Omental fat pad (tissue), 4 donors: Measurements from ENCODE around the gene DLGAP4. TPM values are rescaled to one million over a fixed set of nuclear protein-coding genes. Genes with fewer than 3 reads are reported as not detected.
"Not testable (repeated sequence)": the region's sequence is repeated elsewhere in the genome, so short reads cannot be mapped to it uniquely, and the experiment has no call there.

ENCODE experiments used
- ATAC-seq: fragments of 150-250 bp; one replicate; pipeline ENCODE4 v1.9.1; 2016; ENCODE audit warnings: mild to moderate bottlenecking, moderate library complexity; ENCODE audit not compliant: low FRiP score
- DNase-seq: peaks from one replicate; pipeline ENCODE4 v3.0.0-alpha.2; 2019; ENCODE audit warnings: low spot score
- total RNA-seq, 4 donors: library from RNA; depleted of rRNA; stranded (reverse); fragments of >200 nt; gene quantifications; one replicate each; pipeline ENCODE4 v1.1.0, GENCODE V29; 2016
- TF ChIP-seq, protein P1 (sequence below), 3 donors: fragments of 450-650 bp; IDR thresholded peaks; one replicate each; pipeline ENCODE4 v1.5.1; 2016 to 2017; ENCODE audit warnings: antibody characterized with exemption in 3 of 3, mild to moderate bottlenecking in 3 of 3, moderate library complexity in 2 of 3

Gene DLGAP4
- total RNA-seq, 4 donors from 2014 or later: 26.0 to 42.6 (median 30.7) TPM

DNA sequence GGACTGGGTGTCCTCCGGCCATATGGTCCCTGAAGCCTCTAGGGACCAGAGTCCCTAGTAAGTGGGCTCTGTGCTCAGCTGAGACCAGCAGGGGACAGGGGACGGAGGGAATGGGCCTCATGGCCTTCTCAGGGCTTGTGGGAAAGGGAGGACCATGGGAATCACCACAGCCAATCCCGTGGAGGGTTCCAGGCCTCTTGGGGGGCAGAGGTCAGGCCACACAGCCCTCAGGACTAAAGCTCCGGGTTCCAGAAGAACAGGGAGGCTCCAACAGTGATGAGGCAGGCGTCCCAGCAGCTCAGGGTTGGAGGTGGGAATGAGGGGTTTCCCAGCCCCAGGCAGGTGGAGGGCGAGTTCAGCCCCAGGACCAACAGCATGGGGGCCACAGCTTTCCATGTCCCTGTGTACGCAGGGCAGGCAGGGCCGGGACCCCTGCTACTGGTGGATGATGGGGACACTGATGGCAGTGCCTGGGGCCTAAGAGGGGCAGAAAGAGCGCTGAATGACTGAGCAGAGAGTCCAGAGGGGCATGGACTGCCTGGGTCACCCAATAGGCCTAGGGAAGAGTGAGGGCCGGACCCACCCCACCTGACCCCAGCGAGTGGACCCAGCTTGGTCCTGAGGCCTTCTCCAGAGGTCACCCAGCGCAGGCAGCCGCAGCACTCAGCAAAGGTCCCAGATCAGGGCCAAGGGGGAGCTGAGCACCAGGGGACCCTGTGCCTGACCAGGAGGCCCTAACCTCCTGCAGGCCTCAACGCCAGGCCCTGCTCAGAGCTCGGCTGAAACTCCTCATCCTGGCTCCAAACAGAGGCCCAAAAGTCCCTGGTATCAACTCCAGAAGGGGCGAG, 244.0 kb downstream of the DLGAP4 start:
- ATAC-seq: no peak
- DNase-seq: no peak
- TF ChIP-seq, protein P1, sequence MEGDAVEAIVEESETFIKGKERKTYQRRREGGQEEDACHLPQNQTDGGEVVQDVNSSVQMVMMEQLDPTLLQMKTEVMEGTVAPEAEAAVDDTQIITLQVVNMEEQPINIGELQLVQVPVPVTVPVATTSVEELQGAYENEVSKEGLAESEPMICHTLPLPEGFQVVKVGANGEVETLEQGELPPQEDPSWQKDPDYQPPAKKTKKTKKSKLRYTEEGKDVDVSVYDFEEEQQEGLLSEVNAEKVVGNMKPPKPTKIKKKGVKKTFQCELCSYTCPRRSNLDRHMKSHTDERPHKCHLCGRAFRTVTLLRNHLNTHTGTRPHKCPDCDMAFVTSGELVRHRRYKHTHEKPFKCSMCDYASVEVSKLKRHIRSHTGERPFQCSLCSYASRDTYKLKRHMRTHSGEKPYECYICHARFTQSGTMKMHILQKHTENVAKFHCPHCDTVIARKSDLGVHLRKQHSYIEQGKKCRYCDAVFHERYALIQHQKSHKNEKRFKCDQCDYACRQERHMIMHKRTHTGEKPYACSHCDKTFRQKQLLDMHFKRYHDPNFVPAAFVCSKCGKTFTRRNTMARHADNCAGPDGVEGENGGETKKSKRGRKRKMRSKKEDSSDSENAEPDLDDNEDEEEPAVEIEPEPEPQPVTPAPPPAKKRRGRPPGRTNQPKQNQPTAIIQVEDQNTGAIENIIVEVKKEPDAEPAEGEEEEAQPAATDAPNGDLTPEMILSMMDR (IDR thresholded peaks at IDR 0.05): no peak

DNA sequence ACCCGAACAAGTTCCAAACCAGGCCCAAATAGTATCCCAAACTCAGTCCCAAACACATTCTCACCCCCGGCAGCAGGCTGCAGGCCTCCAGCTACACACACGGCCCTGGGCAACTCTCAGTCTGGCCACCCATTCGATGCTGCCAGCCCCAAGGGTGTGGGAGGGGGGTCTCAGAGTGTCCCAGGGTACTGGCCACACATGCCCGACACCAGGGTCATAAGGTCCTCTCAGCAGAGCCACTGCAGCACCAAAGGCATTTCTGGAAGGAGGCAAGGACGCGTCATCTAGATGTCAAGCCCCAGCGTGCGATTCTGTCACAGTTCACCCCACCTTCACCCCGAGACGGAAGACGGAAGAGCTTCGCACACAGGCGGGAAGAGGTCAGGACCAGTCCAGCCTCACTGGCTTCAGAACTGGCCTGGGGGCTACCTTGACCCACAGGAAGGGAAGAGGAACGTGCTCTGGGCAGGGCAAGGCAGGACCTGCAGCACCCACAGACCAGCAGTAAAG, 244.7 kb downstream of the DLGAP4 start:
- DNase-seq (no peak), ATAC-seq (no peak)
- TF ChIP-seq, protein P1 (IDR thresholded peaks at IDR 0.05): no peak

DNA sequence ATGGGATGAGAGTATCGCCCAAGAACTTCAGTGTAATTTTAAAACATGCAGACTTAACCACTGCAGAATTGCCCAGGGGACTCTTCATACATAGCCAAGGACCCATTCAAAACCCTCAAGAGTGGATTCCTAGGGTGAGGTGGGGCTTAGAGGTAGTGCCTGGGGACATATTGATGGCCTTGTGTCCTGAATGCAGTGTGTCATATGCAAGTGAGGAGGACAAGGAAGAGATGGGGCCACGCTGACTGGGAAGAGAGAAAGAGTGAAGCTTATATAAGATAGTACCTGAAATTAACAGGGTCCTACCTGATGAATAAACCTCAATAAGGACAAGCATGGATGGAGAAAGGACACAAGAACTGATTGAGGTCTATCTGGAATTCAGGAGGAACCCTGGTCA, 249.1 kb downstream of the DLGAP4 start:
- ATAC-seq: no peak
- TF ChIP-seq, protein P1 (IDR thresholded peaks at IDR 0.05): no peak
- DNase-seq: no peak

DNA sequence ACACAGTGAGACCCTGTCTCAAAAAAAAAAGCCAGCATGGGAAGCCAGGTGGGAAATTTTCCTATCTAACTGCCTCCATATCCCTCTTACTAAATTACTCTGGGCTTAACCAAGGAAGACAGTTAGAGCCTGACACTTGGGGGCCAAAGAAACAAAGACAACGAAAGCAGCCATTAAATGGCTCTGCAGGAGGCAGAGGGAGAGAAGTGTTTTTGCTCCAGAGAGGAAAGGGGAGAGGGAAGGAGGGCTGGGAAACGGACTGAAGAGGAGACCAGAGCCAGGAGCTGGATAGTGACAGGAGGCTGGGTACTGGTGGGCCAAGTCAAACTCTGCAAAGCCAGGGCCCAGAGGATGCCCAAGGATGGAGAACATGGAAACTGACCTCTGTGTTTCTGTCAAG, 256.6 kb downstream of the DLGAP4 start:
- TF ChIP-seq, protein P1 (IDR thresholded peaks at IDR 0.05): no peak
- ATAC-seq: no peak
- DNase-seq: no peak

DNA sequence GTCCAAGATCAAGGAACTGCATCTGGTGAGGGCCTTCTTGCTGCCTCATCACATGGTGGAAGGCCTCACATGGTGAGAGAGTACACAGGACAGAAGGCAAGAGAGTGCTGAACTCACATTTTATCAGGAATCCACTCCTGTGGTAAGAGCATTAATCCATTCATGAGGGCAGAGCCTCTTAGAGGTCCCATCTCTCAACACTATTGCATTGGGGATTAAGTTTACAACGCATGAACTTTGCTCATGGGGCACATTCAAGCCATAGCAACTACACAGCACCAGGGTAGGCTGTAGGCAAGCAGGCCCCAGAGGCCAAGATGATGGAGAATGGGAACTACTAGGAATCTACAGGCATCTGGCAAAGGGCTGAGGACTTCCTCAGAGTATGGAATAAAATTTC, 257.2 kb downstream of the DLGAP4 start:
- TF ChIP-seq, protein P1 (IDR thresholded peaks at IDR 0.05): no peak
- DNase-seq (no peak), ATAC-seq (no peak)

DNA sequence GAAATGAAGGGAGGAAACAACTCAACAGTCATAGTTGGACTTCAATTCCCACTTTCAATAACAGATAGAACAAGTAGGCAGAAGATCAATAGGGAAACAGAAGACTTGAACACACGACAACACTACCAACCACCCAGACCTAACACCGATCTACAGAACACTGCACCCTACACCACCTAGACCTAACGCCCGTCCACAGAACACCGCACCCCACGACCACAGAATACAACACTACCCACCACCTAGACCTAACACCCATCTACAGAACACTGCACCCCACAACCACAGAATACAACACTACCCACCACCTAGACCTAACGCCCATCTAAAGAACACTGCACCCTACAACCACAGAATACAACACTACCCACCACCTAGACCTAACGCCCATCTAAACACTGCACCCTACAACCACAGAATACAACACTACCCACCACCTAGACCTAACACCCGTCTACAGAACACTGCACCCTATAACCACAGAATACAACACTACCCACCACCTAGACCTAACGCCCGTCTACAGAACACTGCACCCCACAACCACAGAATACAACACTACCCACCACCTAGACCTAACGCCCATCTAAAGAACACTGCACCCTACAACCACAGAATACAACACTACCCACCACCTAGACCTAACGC, 258.1 kb downstream of the DLGAP4 start:
- ATAC-seq: not testable (repeated sequence)

DNA sequence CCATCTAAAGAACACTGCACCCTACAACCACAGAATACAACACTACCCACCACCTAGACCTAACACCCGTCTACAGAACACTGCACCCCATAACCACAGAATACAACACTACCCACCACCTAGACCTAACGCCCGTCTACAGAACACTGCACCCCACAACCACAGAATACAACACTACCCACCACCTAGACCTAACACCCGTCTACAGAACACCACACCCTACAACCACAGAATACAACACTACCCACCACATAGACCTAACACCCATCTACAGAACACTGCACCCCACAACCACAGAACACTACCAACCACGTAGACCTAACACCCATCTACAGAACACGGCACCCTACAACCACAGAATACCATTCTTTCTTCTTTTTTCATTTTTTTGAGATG, 258.6 kb downstream of the DLGAP4 start:
- DNase-seq, ATAC-seq: not testable (repeated sequence)

More for the DNA sequence above, 258.1 kb downstream of the DLGAP4 start:
- not testable (repeated sequence) for DNase-seq

DNA sequence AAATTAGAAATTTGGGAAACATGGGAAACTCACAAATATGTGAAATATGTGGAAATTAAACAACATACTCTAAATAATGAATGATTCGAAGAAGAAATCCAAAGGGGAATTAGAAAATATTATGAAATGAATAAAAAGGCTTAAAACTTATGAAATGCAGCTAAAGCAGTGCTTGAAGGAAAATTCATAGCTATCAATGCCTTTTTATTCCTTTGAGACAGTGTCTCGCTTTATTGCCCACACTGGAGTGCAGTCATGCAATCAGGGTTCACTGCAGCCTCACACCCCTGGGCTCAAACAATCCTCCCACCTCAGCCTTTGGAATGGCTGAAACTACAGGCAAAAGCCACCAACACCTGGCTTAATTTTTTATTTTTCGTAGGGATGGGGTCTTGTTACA, 259.4 kb downstream of the DLGAP4 start:
- DNase-seq: no peak
- ATAC-seq: no peak
- TF ChIP-seq, protein P1 (IDR thresholded peaks at IDR 0.05): no peak
